ENCODE data around the gene CALML6.

DNA sequence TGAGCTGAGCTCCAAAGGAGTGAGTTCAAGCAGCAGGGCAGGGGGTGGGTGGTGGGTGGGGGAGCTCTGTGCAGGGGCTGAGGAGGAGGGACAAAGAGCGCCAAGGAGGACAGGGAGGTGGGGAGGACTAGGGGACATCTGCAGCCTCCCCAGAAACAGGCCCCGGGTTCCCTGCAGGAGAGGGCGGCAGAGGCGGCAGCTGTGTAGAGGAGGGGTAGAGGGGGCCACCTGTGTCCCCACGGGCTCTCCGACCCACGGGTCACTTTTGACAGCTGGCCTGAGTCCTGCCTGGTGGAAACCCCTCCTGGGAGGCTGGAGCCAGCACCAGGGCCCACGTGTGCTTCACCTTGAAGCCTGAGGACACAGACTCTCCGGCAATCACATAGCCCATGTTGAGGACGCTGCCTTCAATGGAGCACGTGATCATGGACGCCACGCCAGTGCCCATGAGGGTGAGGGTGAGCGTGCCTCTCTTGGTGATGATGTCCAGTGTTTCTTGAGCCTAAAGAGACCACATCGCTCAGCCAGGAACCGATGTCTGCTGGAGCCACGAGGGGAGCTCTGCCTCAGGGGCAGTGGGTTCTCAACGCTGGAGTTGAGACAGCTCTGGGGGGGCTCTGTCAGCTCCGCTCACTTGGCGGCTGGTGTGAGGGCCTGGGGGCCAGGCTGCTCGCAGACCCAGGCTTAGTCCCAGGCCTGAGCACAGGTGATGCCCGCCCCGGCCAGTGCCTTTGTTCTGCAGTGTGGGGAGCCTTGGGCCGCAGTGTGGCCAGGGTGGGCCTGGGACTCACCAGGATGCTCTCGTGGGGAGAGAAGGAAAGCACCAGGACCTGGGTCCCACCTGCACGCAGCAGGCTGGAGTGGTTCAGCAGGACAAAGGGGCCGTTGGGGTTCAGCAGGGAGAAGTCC lies 10.6 kb downstream of the CALML6 start:
- TF ChIP-seq CTCF (IDR thresholded peaks at IDR 0.05; ENCODE audit: low read length) (no peak), EZH2 (IDR thresholded peaks at IDR 0.05; ENCODE audit: borderline replicate concordance, low read length) (no peak)

Measured in OCI-LY1 (cell line).